HepG2 (cell line): Measurements from ENCODE around the gene KLHL7. TPM values are rescaled to one million over a fixed set of nuclear protein-coding genes. Genes with fewer than 3 reads are reported as not detected.
A peak's percentile ranks its signal among the peaks of the same experiment; 100 is the strongest.

ENCODE experiments used
- ATAC-seq: fragments of 200-7000 bp; cut with Tn5 transposase; 3 replicates; pipeline ENCODE4 v1.9.1; 2020; ENCODE audit warnings: mild to moderate bottlenecking, moderate library complexity
- BruUV-seq: library from RNA; stranded (reverse); fragments of 400-500 nt; replicated peaks from 2 replicates; lab custom pipeline; 2021; lab: Mats Ljungman, UMichigan
- CTCF ChIA-PET: fragments of 300-600 bp; formaldehyde crosslinking; extraction: SDS; loops from one replicate; lab custom pipeline; 2021; ENCODE audit warnings: low total read pairs, inconsistent platforms, low intra/inter-chr PET ratio; lab: Yijun Ruan, JAX
- POLR2A ChIA-PET: fragments of 350-600 bp; sonication (Branson Sonifier 250); formaldehyde crosslinking; loops from one replicate; lab custom pipeline; 2020; ENCODE audit warnings: antibody characterized with exemption, inconsistent platforms; lab: Yijun Ruan, JAX
- DNase-seq: peaks from one replicate; pipeline ENCODE4 v3.0.0-alpha.2; 2015; ENCODE audit warnings: low spot score
- FAIRE-seq: peaks from 3 replicates; lab custom pipeline; 2011; peaks lifted over from hg19 to GRCh38; lab: Jason Lieb, UNC
- H2AFZ ChIP-seq: one replicate; pipeline ENCODE4 v1.6.1; 2011; ENCODE audit warnings: low read length, inconsistent platforms
- H3K27ac ChIP-seq: fragments of 300-600 bp; 3 replicates; pipeline ENCODE4 v1.8.0; 2011; ENCODE audit warnings: mixed run types, mild to moderate bottlenecking, mixed read lengths, low read length, inconsistent platforms; ENCODE audit not compliant: insufficient read depth; ENCODE audit errors: extremely low read length
- H3K27me3 ChIP-seq, 2 experiments: fragments of 200-600 bp in 1 of 2; 2 replicates in 1 of 2; 3 replicates in 1 of 2; pipeline versions ENCODE4 v1.6.0 to v1.8.0; 2011; ENCODE audit warnings: low read length in 2 of 2, mild to moderate bottlenecking in 2 of 2, moderate library complexity in 2 of 2, inconsistent platforms in 1 of 2; ENCODE audit not compliant: insufficient read depth in 2 of 2, control insufficient read depth in 1 of 2
- H3K36me3 ChIP-seq, 2 experiments: fragments of 200-600 bp in 1 of 2; replicated peaks in 1 of 2; 2 replicates in 1 of 2; 3 replicates in 1 of 2; pipeline versions ENCODE4 v1.5.1 to v1.8.0; 2011; ENCODE audit warnings: low read length in 2 of 2, inconsistent platforms in 1 of 2; ENCODE audit not compliant: insufficient read depth in 2 of 2, control insufficient read depth in 1 of 2
- H3K4me1 ChIP-seq: 2 replicates; pipeline ENCODE4 v1.5.1; 2012; ENCODE audit warnings: low read length, inconsistent platforms; ENCODE audit not compliant: insufficient read depth
- H3K4me2 ChIP-seq: 2 replicates; pipeline ENCODE4 v1.6.0; 2011; ENCODE audit warnings: low read depth, low read length, inconsistent platforms
- H3K4me3 ChIP-seq, 3 experiments: fragments of 200-600 bp in 1 of 3; sonication (generic), shearing (Covaris generic) in 1 of 3; replicated peaks in 1 of 3; 2 replicates each; pipeline ENCODE4 v1.5.1; 2011 to 2016; ENCODE audit warnings: low read length in 3 of 3, inconsistent platforms in 2 of 3, low read depth in 2 of 3, mild to moderate bottlenecking in 2 of 3, control low read depth in 1 of 3, mixed read lengths in 1 of 3; ENCODE audit not compliant: insufficient read depth in 1 of 3
- H3K79me2 ChIP-seq: one replicate; pipeline ENCODE4 v1.6.1; 2011; ENCODE audit warnings: low read length, inconsistent platforms; ENCODE audit not compliant: insufficient read depth
- H3K9ac ChIP-seq: 2 replicates; pipeline ENCODE4 v1.6.0; 2011; ENCODE audit warnings: mild to moderate bottlenecking, low read depth, low read length, inconsistent platforms; ENCODE audit not compliant: insufficient read depth
- H3K9me3 ChIP-seq: 2 replicates; pipeline ENCODE4 v1.5.1; 2012; ENCODE audit warnings: mild to moderate bottlenecking, low read length
- H4K20me1 ChIP-seq: 2 replicates; pipeline ENCODE4 v1.6.0; 2011; ENCODE audit warnings: inconsistent platforms, mild to moderate bottlenecking, low read length, moderate library complexity; ENCODE audit not compliant: insufficient read depth
- REST ChIP-seq, 2 experiments: IDR thresholded peaks; 2 replicates each; pipeline ENCODE4 v1.6.1; 2011 to 2012; ENCODE audit warnings: low read length in 2 of 2, borderline replicate concordance in 1 of 2, low read depth in 1 of 2, mild to moderate bottlenecking in 1 of 2, moderate library complexity in 1 of 2
- WGBS: methylation state at CpG from one replicate; pipeline ENCODE4 v1.1.6; 2017; ENCODE audit warnings: low lambda C conversion rate; 5-methylcytosine and 5-hydroxymethylcytosine counted together
- in situ Hi-C: cut with HindIII; loops from 2 replicates; pipeline ENCODE4 v1.10.0; 2017; ENCODE audit warnings: low pct_unique_long_range_greater_than_20kb; ENCODE audit not compliant: extremely low pct_ligation_motif_present
- intact Hi-C: fragments of 100-400 bp; cut with micrococcal nuclease; formaldehyde crosslinking; loops from one replicate; pipeline ENCODE4 v1.10.0; 2022; ENCODE audit not compliant: unreplicated experiment
- polyA plus RNA-seq, 8 experiments: library from polyadenylated mRNA; depleted of rRNA in 3 of 8; stranded (reverse) in 7 of 8; unstranded in 1 of 8; fragments of >200 nt; fragmentation: Illumina TruSeq in 4 of 8; extraction: Trizol in 4 of 8; gene quantifications; 2 replicates each; pipeline versions ENCODE4 v1.2.1 to v1.2.3, GENCODE V29; 2011 to 2016; ENCODE audit warnings: low read depth in 4 of 8, missing spikeins in 1 of 8, mixed read lengths in 1 of 8; ENCODE audit not compliant: insufficient read depth in 1 of 8
- total RNA-seq, 5 experiments: library from RNA; depleted of rRNA; stranded (reverse); fragments of >200 nt; fragmentation: Illumina TruSeq; extraction: Trizol; gene quantifications; 2 replicates each; pipeline ENCODE4 v1.2.3, GENCODE V29; 2016; ENCODE audit warnings: low read depth in 1 of 5
- TF ChIP-seq, protein P1 (sequence below): sonication (generic); formaldehyde crosslinking; IDR thresholded peaks from 2 replicates; pipeline ENCODE4 v1.4.0; 2020; ENCODE audit warnings: mild to moderate bottlenecking, missing genetic modification reagents

Gene KLHL7
- total and polyA plus RNA-seq, 2 of the 13 experiments (the other 11 are each of a cell fraction or from before 2014, with no cell fraction given) = 16.2 to 34.4 TPM

- BruUV-seq = no TSS peak
- H3K27me3 ChIP-seq = peaks cover 0 to 2% of the 10 kb centered on the region in 2 experiments; a peak in 2 of 5 replicates
- WGBS = 73% methylated on average over 6 of the region's 6 CpGs
- in situ Hi-C loops = no loop called here
- H3K36me3 ChIP-seq = no peaks in the 10 kb centered on the region
- H3K4me1 ChIP-seq = no peaks in the 10 kb centered on the region
- intact Hi-C loops = no loop called here
- no peak for ATAC-seq
- H3K9ac ChIP-seq = no peak overlapping the region
- H3K9me3 ChIP-seq = no peaks in the 10 kb centered on the region
- H3K4me2 ChIP-seq = no peak overlapping the region
- no peak for FAIRE-seq
- H4K20me1 ChIP-seq = no peaks in the 10 kb centered on the region
- H2AFZ ChIP-seq = no peak overlapping the region
- TF ChIP-seq, protein P1, sequence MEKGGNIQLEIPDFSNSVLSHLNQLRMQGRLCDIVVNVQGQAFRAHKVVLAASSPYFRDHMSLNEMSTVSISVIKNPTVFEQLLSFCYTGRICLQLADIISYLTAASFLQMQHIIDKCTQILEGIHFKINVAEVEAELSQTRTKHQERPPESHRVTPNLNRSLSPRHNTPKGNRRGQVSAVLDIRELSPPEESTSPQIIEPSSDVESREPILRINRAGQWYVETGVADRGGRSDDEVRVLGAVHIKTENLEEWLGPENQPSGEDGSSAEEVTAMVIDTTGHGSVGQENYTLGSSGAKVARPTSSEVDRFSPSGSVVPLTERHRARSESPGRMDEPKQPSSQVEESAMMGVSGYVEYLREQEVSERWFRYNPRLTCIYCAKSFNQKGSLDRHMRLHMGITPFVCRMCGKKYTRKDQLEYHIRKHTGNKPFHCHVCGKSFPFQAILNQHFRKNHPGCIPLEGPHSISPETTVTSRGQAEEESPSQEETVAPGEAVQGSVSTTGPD (CRISPR knock-in tag) = no peak
- TF ChIP-seq REST (IDR thresholded peaks at IDR 0.05; ENCODE audit: borderline replicate concordance in 1 of 2, low read depth in 1 of 2, low read length in 2 of 2) = peak in 1 of 2 experiments; percentile 16; a peak in 1 of 4 replicates
- H3K27ac ChIP-seq = no peak overlapping the region
- DNase-seq = no peak
- POLR2A ChIA-PET = no interaction called here
- no peaks in the 10 kb centered on the region for H3K79me2 ChIP-seq
- CTCF ChIA-PET = no interaction called here
- H3K4me3 ChIP-seq = no peak overlapping the region
Measured at GRCh38 chr7:23061327-23061726, 44.3 kb upstream of the KLHL7 start.
